Esophagus muscularis mucosa (tissue), 4 donors: ENCODE measurements around the gene RNASEL. TPM values are rescaled to one million over a fixed set of nuclear protein-coding genes. Genes with fewer than 3 reads are reported as not detected.
"Not testable (repeated sequence)": the region's sequence is repeated elsewhere in the genome, so short reads cannot be mapped to it uniquely, and the experiment has no call there.

Source experiments
- DNase-seq: peaks from one replicate; pipeline ENCODE4 v3.0.0-alpha.2; 2017; ENCODE audit errors: extremely low spot score
- H3K27ac ChIP-seq, 4 donors: fragments of 200-600 bp; sonication (generic); replicated peaks in 1 of 4; 1 replicate in 3 of 4; 2 replicates in 1 of 4; pipeline ENCODE4 v1.5.1; 2016 to 2019; ENCODE audit warnings: mild to moderate bottlenecking in 1 of 4
- H3K27me3 ChIP-seq, 4 donors: fragments of 200-600 bp; sonication (generic); one replicate each; pipeline versions ENCODE4 v1.5.1 to v1.6.0; 2016 to 2019
- H3K36me3 ChIP-seq, 4 donors: fragments of 200-600 bp; sonication (generic); one replicate each; pipeline ENCODE4 v1.5.1; 2016 to 2019
- H3K4me1 ChIP-seq, 4 donors: fragments of 200-600 bp; sonication (generic); one replicate each; pipeline ENCODE4 v1.5.1; 2016 to 2019
- H3K4me3 ChIP-seq, 4 donors: fragments of 200-600 bp; sonication (generic); 1 replicate in 2 of 4; 2 replicates in 2 of 4; pipeline ENCODE4 v1.5.1; 2016 to 2019; ENCODE audit warnings: mild to moderate bottlenecking in 4 of 4, moderate library complexity in 1 of 4
- H3K9me3 ChIP-seq, 4 donors: fragments of 200-600 bp; sonication (generic); 1 replicate in 3 of 4; 2 replicates in 1 of 4; pipeline ENCODE4 v1.5.1; 2016 to 2019
- EP300 ChIP-seq: sonication (generic); formaldehyde crosslinking; IDR thresholded peaks from one replicate; pipeline ENCODE4 v1.6.1; 2017; ENCODE audit warnings: antibody characterized with exemption
- POLR2A ChIP-seq: fragments of 450-650 bp; IDR thresholded peaks from one replicate; pipeline ENCODE4 v1.6.1; 2017; ENCODE audit warnings: antibody characterized with exemption, moderate library complexity, mild to moderate bottlenecking, low read depth
- POLR2AphosphoS5 ChIP-seq, 2 donors: sonication (generic); formaldehyde crosslinking; IDR thresholded peaks; one replicate each; pipeline ENCODE4 v1.6.1; 2017; ENCODE audit warnings: antibody characterized with exemption in 2 of 2
- WGBS: methylation state at CpG from one replicate; pipeline ENCODE4 v1.1.5; 2018; 5-methylcytosine and 5-hydroxymethylcytosine counted together
- intact Hi-C: fragments of 100-400 bp; cut with DNase I; formaldehyde crosslinking; loops from one replicate; pipeline ENCODE4 v1.15.1; 2023
- total RNA-seq, 4 donors: library from RNA; depleted of rRNA; stranded (reverse); fragments of >200 nt; gene quantifications; one replicate each; pipeline versions ENCODE4 v1.1.0 to v1.2.1, GENCODE V29; 2016
- TF ChIP-seq, protein P1 (sequence below), 3 experiments: fragments of 200-600 bp in 2 of 3; fragments of 450-650 bp in 1 of 3; sonication (generic) in 2 of 3; IDR thresholded peaks; one replicate each; pipeline ENCODE4 v1.5.1; 2017 to 2019; ENCODE audit warnings: antibody characterized with exemption in 3 of 3, mild to moderate bottlenecking in 2 of 3, moderate library complexity in 1 of 3

RNASEL gene
- total RNA-seq, 4 donors from 2014 or later: 6.0 to 10.8 (median 9.0) TPM

DNA sequence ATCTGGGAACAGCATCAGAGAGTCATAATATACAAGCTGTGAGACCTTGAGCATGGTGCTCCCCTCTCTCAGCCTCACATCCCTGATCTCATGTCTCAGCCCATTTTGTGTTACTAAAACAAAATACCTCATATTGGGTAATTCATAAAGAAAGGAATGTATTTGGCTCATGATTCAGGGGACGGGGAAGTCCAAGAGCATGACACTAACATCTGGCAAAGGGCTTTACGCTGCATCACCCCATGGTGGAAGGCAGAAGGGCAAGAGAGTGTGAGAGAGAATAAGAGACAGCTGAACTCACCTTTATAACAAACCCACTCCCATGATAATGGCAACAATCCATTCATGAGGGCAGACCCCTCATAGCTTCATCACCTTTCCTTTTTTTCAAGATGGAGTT, 36.5 kb downstream of the RNASEL start:
- Histone ChIP-seq H3K9me3 (peaks cover 0 to 16% (median 3%) of the 10 kb centered on the region in 4 donors), H3K36me3 (no peaks in the 10 kb centered on the region), H3K27me3 (no peaks in the 10 kb centered on the region), H3K4me1 (no peaks in the 10 kb centered on the region), H3K4me3 (no peak overlapping the region), H3K27ac (no peak overlapping the region)
- 83% methylated on average over 2 of the region's 2 CpGs for WGBS
- TF ChIP-seq EP300 (no peak), POLR2AphosphoS5 (IDR thresholded peaks at IDR 0.05) (no peak), POLR2A (no peak)
- TF ChIP-seq, protein P1, sequence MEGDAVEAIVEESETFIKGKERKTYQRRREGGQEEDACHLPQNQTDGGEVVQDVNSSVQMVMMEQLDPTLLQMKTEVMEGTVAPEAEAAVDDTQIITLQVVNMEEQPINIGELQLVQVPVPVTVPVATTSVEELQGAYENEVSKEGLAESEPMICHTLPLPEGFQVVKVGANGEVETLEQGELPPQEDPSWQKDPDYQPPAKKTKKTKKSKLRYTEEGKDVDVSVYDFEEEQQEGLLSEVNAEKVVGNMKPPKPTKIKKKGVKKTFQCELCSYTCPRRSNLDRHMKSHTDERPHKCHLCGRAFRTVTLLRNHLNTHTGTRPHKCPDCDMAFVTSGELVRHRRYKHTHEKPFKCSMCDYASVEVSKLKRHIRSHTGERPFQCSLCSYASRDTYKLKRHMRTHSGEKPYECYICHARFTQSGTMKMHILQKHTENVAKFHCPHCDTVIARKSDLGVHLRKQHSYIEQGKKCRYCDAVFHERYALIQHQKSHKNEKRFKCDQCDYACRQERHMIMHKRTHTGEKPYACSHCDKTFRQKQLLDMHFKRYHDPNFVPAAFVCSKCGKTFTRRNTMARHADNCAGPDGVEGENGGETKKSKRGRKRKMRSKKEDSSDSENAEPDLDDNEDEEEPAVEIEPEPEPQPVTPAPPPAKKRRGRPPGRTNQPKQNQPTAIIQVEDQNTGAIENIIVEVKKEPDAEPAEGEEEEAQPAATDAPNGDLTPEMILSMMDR (IDR thresholded peaks at IDR 0.05): no peak
- no peak for DNase-seq
- intact Hi-C loops: no loop called here

DNA sequence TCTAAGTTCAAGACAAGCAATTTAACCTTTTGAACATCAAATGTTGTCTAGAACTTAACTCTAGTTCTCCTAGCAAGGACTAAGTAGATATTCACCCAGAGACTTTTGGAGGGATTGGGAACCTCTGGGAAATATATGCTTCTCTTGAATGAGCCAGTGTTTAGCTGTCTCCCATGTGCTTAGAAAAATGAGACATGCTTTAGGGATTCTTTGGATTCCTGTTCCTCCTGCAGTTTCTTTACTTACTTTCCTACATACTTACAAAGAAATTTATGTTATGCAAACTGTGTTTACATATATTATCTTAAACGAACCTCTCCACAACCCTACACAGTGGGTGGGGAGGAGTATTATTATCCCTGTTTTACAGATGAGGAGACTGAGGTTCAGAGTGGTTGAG, 39.2 kb downstream of the RNASEL start:
- Histone ChIP-seq H3K9me3 (peaks cover 0 to 16% (median 3%) of the 10 kb centered on the region in 4 donors), H3K4me3 (no peak overlapping the region), H3K27ac (no peak overlapping the region), H3K4me1 (no peaks in the 10 kb centered on the region), H3K36me3 (no peaks in the 10 kb centered on the region), H3K27me3 (no peaks in the 10 kb centered on the region)
- no peak for DNase-seq
- WGBS: 24% methylated on average over 1 of the region's 1 CpG
- intact Hi-C loops: no loop called here
- TF ChIP-seq EP300 (no peak), POLR2AphosphoS5 (IDR thresholded peaks at IDR 0.05) (no peak), POLR2A (no peak)
- TF ChIP-seq, protein P1 (IDR thresholded peaks at IDR 0.05): no peak

DNA sequence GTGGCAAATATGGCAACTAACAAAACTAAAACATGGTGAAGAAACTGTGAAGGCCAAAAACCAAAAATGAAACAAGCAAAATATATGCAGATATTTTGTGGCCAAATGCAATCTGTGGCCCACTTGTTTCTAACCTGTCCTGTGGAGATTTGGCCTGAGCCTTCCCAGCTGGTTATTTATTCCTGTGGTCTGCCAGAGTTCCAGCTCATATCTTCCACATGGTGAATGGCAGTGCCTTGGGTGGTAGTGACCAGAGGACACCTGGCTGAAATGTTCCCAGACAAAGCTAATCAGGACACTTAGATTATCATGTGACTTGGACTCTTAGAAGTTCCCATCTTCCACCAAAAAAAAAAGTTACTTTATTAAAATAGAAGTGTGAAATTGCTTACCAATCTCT, 39.7 kb downstream of the RNASEL start:
- Histone ChIP-seq H3K27ac (no peak overlapping the region), H3K36me3 (no peaks in the 10 kb centered on the region), H3K27me3 (no peaks in the 10 kb centered on the region), H3K4me1 (no peaks in the 10 kb centered on the region), H3K4me3 (no peak overlapping the region), H3K9me3 (peaks cover 0 to 16% (median 3%) of the 10 kb centered on the region in 4 donors)
- DNase-seq: peak; percentile 57
- TF ChIP-seq POLR2A (no peak), EP300 (no peak)
- intact Hi-C loops: no loop called here

DNA sequence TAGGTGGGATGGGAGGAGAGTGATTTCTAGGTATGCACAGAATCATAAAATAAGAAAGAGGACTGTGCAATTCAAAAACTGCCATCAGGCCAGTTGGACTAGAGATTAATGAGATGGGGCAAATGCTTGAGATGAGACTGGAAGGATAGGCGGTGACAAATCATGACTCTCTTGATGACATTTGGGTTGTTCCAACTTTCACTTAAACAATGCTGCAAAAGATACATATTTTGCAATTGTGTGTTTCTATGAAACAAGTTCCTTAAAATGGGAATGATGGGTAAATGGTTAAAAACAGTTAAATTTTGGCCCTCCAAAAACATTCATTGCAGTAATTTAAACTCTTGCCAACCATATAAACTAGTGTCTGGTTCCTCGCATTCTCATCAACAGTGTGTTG, 55.2 kb downstream of the RNASEL start:
- Histone ChIP-seq H3K9me3 (no peaks in the 10 kb centered on the region), H3K27ac (no peak overlapping the region), H3K36me3 (no peaks in the 10 kb centered on the region), H3K4me1 (no peaks in the 10 kb centered on the region), H3K4me3 (no peak overlapping the region), H3K27me3 (no peaks in the 10 kb centered on the region)
- 88% methylated on average over 2 of the region's 2 CpGs for WGBS
- TF ChIP-seq POLR2AphosphoS5 (IDR thresholded peaks at IDR 0.05) (no peak), POLR2A (no peak), EP300 (no peak)
- TF ChIP-seq, protein P1 (IDR thresholded peaks at IDR 0.05): no peak
- no peak for DNase-seq
- intact Hi-C loops: no loop called here

DNA sequence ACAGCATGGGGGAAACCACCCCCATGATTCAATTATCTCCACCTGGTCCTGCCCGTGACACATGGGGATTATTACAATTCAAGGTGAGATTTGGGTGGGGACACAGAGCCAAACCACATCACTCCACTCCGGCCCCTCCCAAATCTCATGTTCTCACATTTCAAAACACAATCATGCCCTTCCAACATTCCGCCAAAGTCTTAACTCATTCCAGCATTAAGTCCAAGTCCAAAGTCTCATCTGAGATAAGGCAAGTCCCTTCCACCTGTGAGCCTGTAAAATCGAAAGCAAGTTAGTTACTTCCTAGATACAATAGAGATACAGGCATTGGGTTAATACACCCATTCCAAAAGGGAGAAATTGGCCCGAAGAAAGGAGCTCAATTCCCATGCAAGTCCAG, 60.9 kb downstream of the RNASEL start:
- H3K27me3 ChIP-seq, H3K4me1 ChIP-seq, H3K36me3 ChIP-seq, DNase-seq, H3K4me3 ChIP-seq, H3K27ac ChIP-seq, intact Hi-C loops: not testable (repeated sequence)
- H3K9me3 ChIP-seq: peaks cover 0 to 22% (median 19%) of the 10 kb centered on the region in 4 donors
- 75% methylated on average over 5 of the region's 5 CpGs for WGBS

DNA sequence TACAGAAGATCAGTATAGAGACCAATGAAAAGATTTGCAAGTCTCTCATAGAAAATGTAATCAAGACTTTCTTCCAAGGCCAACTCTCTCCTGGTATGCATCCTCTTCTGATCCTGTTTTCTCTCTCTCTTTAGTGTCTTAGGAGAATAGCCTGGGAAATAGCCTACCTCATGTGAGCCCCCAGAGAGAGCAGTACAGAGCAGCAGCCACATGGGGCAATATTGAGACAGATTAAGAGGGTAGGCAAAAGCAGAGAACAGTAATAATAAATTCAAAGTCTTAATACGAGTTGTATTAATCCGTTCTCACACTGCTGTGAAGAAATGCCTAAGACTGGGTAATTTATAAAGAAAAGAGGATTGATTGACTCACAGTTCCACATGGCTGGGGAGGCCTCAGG, 61.4 kb downstream of the RNASEL start:
- Histone ChIP-seq H3K36me3 (no peaks in the 10 kb centered on the region), H3K4me3 (no peak overlapping the region), H3K4me1 (no peaks in the 10 kb centered on the region), H3K27ac (no peak overlapping the region), H3K27me3 (no peaks in the 10 kb centered on the region), H3K9me3 (peaks cover 0 to 22% (median 19%) of the 10 kb centered on the region in 4 donors)
- DNase-seq: no peak
- TF ChIP-seq POLR2AphosphoS5 (IDR thresholded peaks at IDR 0.05) (no peak), EP300 (no peak), POLR2A (no peak)
- TF ChIP-seq, protein P1 (IDR thresholded peaks at IDR 0.05): no peak
- WGBS: 79% methylated on average over 2 of the region's 2 CpGs
- intact Hi-C loops: no loop called here
